H1 (cell line): ENCODE data around the gene BIRC5. TPM values are rescaled to one million over a fixed set of nuclear protein-coding genes. Genes with fewer than 3 reads are reported as not detected.

Experiments used
- CTCF ChIA-PET: fragments of 300-600 bp; sonication (Branson Sonifier 250); formaldehyde crosslinking; loops from one replicate; lab custom pipeline; 2021; ENCODE audit not compliant: partially characterized antibody; lab: Charles Lee
- POLR2A ChIA-PET: fragments of 300-600 bp; sonication (Branson Sonifier 250); formaldehyde crosslinking; loops from one replicate; lab custom pipeline; 2021; ENCODE audit warnings: inconsistent platforms; ENCODE audit not compliant: partially characterized antibody; lab: Charles Lee
- DNase-seq, 2 experiments: peaks; one replicate each; pipeline versions ENCODE4 v3.0.0 to v3.0.0-alpha.2; 2010 to 2022; ENCODE audit warnings: low spot score in 2 of 2, low read depth in 1 of 2, mixed read lengths in 1 of 2
- FAIRE-seq: peaks from 2 replicates; lab custom pipeline; 2011; peaks lifted over from hg19 to GRCh38; lab: Jason Lieb, UNC
- H2AFZ ChIP-seq: 2 replicates; pipeline ENCODE4 v1.8.1; 2012; ENCODE audit warnings: low read length, inconsistent platforms
- H2AK5ac ChIP-seq: 2 replicates; pipeline ENCODE4 v1.6.1; 2013; ENCODE audit warnings: low read depth, low read length
- H2BK120ac ChIP-seq: replicated peaks from 2 replicates; pipeline ENCODE3; 2013; ENCODE audit warnings: low read depth, low read length, inconsistent platforms
- H2BK12ac ChIP-seq: 2 replicates; pipeline ENCODE4 v1.6.1; 2013; ENCODE audit warnings: low read depth, low read length
- H2BK15ac ChIP-seq: 2 replicates; pipeline ENCODE4 v1.6.1; 2013; ENCODE audit warnings: low read length
- H2BK20ac ChIP-seq: 2 replicates; pipeline ENCODE4 v1.6.1; 2013; ENCODE audit warnings: low read length
- H2BK5ac ChIP-seq: 2 replicates; pipeline ENCODE4 v1.6.1; 2013; ENCODE audit warnings: low read depth, low read length
- H3K14ac ChIP-seq: 2 replicates; pipeline ENCODE4 v1.6.1; 2013; ENCODE audit warnings: inconsistent platforms; ENCODE audit not compliant: insufficient read length
- H3K18ac ChIP-seq: 2 replicates; pipeline ENCODE4 v1.6.1; 2013; ENCODE audit warnings: low read length; ENCODE audit errors: extremely low read depth
- H3K23ac ChIP-seq: 2 replicates; pipeline ENCODE4 v1.6.1; 2013; ENCODE audit warnings: inconsistent platforms; ENCODE audit not compliant: insufficient read length
- H3K23me2 ChIP-seq: 2 replicates; pipeline ENCODE4 v1.6.1; 2013; ENCODE audit warnings: low read depth, low read length
- H3K27ac ChIP-seq: 2 replicates; pipeline ENCODE4 v1.6.1; 2011; ENCODE audit warnings: low read depth, low read length, inconsistent platforms
- H3K27me3 ChIP-seq, 4 experiments: replicated peaks in 1 of 4; 1 replicate in 1 of 4; 2 replicates in 3 of 4; pipeline versions ENCODE4 v1.6.1 to v1.8.1; 2011 to 2013; ENCODE audit warnings: low read length in 3 of 4, mild to moderate bottlenecking in 3 of 4, inconsistent platforms in 2 of 4, mixed read lengths in 2 of 4, moderate library complexity in 1 of 4; ENCODE audit not compliant: control insufficient read depth in 3 of 4, insufficient read depth in 3 of 4; ENCODE audit errors: extremely low read depth in 1 of 4
- H3K36me3 ChIP-seq, 4 experiments: 2 replicates each; pipeline versions ENCODE4 v1.6.1 to v1.8.1; 2011 to 2013; ENCODE audit warnings: mild to moderate bottlenecking in 4 of 4, low read length in 3 of 4, moderate library complexity in 2 of 4, control low read depth in 1 of 4, inconsistent platforms in 1 of 4; ENCODE audit not compliant: insufficient read depth in 4 of 4, control insufficient read depth in 2 of 4
- H3K4ac ChIP-seq: replicated peaks from 2 replicates; pipeline ENCODE3; 2013; ENCODE audit warnings: low read length, low read depth, mixed read lengths, inconsistent platforms; ENCODE audit not compliant: insufficient read length
- H3K4me1 ChIP-seq, 4 experiments: replicated peaks in 1 of 4; 1 replicate in 1 of 4; 2 replicates in 3 of 4; pipeline versions ENCODE4 v1.6.1 to v1.8.1; 2011 to 2013; ENCODE audit warnings: low read length in 3 of 4, inconsistent platforms in 2 of 4, mixed read lengths in 1 of 4; ENCODE audit not compliant: insufficient read depth in 4 of 4, control insufficient read depth in 3 of 4
- H3K4me2 ChIP-seq, 2 experiments: 2 replicates each; pipeline versions ENCODE4 v1.6.1 to v1.8.1; 2011 to 2013; ENCODE audit warnings: low read depth in 2 of 2, low read length in 2 of 2, control low read depth in 1 of 2, inconsistent platforms in 1 of 2, mild to moderate bottlenecking in 1 of 2; ENCODE audit not compliant: insufficient read depth in 1 of 2
- H3K4me3 ChIP-seq, 4 experiments: fragments of 200-600, 300-600 bp in 1 of 4; sonication (generic), shearing (Covaris generic), sonication (Bioruptor Twin) in 1 of 4; 2 replicates each; pipeline versions ENCODE4 v1.5.1 to v1.8.1; 2011 to 2016; ENCODE audit warnings: low read length in 4 of 4, low read depth in 3 of 4, control low read depth in 2 of 4, inconsistent platforms in 2 of 4, mild to moderate bottlenecking in 2 of 4, mixed read lengths in 1 of 4, moderate library complexity in 1 of 4; ENCODE audit not compliant: insufficient read depth in 2 of 4; ENCODE audit errors: extremely low read depth in 1 of 4
- H3K56ac ChIP-seq: replicated peaks from 2 replicates; pipeline ENCODE3; 2013; ENCODE audit warnings: low read depth, mild to moderate bottlenecking, mixed read lengths, low read length, inconsistent platforms; ENCODE audit not compliant: insufficient read length
- H3K79me1 ChIP-seq: 2 replicates; pipeline ENCODE4 v1.6.1; 2013; ENCODE audit warnings: low read depth, low read length, control low read depth
- H3K79me2 ChIP-seq, 2 experiments: 2 replicates each; pipeline versions ENCODE4 v1.6.1 to v1.8.1; 2012 to 2013; ENCODE audit warnings: low read length in 2 of 2, mild to moderate bottlenecking in 2 of 2, inconsistent platforms in 1 of 2; ENCODE audit not compliant: insufficient read depth in 2 of 2, control insufficient read depth in 1 of 2
- H3K9ac ChIP-seq, 4 experiments: replicated peaks in 1 of 4; 1 replicate in 1 of 4; 2 replicates in 3 of 4; pipeline versions ENCODE4 v1.6.1 to v1.8.1; 2011 to 2013; ENCODE audit warnings: low read depth in 3 of 4, low read length in 3 of 4, control low read depth in 2 of 4, mild to moderate bottlenecking in 2 of 4, moderate library complexity in 2 of 4, inconsistent platforms in 1 of 4; ENCODE audit errors: extremely low read depth in 1 of 4
- H3K9me3 ChIP-seq, 2 experiments: 2 replicates each; pipeline versions ENCODE4 v1.6.1 to v1.8.1; 2012 to 2013; ENCODE audit warnings: mild to moderate bottlenecking in 2 of 2, moderate library complexity in 2 of 2, control low read depth in 1 of 2, inconsistent platforms in 1 of 2, low read depth in 1 of 2, low read length in 1 of 2, mixed read lengths in 1 of 2; ENCODE audit not compliant: insufficient read depth in 2 of 2
- H4K20me1 ChIP-seq, 2 experiments: replicated peaks in 1 of 2; 2 replicates each; pipeline versions ENCODE3 to v1.8.1; 2011 to 2013; ENCODE audit warnings: inconsistent platforms in 2 of 2, low read length in 2 of 2, mild to moderate bottlenecking in 1 of 2; ENCODE audit not compliant: insufficient read depth in 2 of 2, control insufficient read depth in 1 of 2
- H4K5ac ChIP-seq: 2 replicates; pipeline ENCODE4 v1.6.1; 2013; ENCODE audit warnings: low read length, low read depth, mixed read lengths, inconsistent platforms; ENCODE audit not compliant: insufficient read length
- H4K8ac ChIP-seq: 2 replicates; pipeline ENCODE4 v1.8.0; 2013; ENCODE audit warnings: mild to moderate bottlenecking, moderate library complexity, low read length, inconsistent platforms; ENCODE audit not compliant: insufficient read depth; ENCODE audit errors: extremely low read depth
- H4K91ac ChIP-seq: replicated peaks from 2 replicates; pipeline ENCODE3; 2013; ENCODE audit warnings: low read length, mixed read lengths, inconsistent platforms; ENCODE audit not compliant: insufficient read length
- CBX8 ChIP-seq: fragments of 300-800, 300-1000 bp; sonication (generic); IDR thresholded peaks from 2 replicates; pipeline ENCODE4 v1.7.1; 2016; ENCODE audit warnings: low read depth, low read length, borderline replicate concordance
- CEBPB ChIP-seq: IDR thresholded peaks from 2 replicates; pipeline ENCODE4 v1.6.1; 2012; ENCODE audit warnings: low read depth, low read length
- HDAC2 ChIP-seq, 2 experiments: fragments of 300-600 bp in 1 of 2; sonication (generic) in 1 of 2; IDR thresholded peaks; 2 replicates each; pipeline ENCODE4 v1.6.1; 2011 to 2012; ENCODE audit warnings: low read depth in 2 of 2, low read length in 2 of 2, mild to moderate bottlenecking in 2 of 2, moderate library complexity in 2 of 2, borderline replicate concordance in 1 of 2, inconsistent platforms in 1 of 2
- JUN ChIP-seq: IDR thresholded peaks from 2 replicates; pipeline ENCODE4 v1.6.1; 2011; ENCODE audit warnings: low read depth, mild to moderate bottlenecking, improper control_type of control experiment, low read length
- POU5F1 ChIP-seq: IDR thresholded peaks from 2 replicates; pipeline ENCODE4 v1.6.1; 2011; ENCODE audit warnings: low read depth, mild to moderate bottlenecking, low read length, moderate library complexity
- RBBP5 ChIP-seq: IDR thresholded peaks from 2 replicates; pipeline ENCODE4 v1.7.1; 2012; ENCODE audit warnings: low read depth, mild to moderate bottlenecking, inconsistent platforms, low read length, moderate library complexity, borderline replicate concordance
- WGBS, 2 experiments: shearing (Covaris generic) in 1 of 2; methylation state at CpG; one replicate each; pipeline versions ENCODE4 v1.1.6 to v1.1.7; 2013 to 2015; ENCODE audit warnings: low lambda C conversion rate in 2 of 2, mixed read lengths in 2 of 2, inconsistent platforms in 1 of 2, low coverage in 1 of 2, missing lambda C conversion rate in 1 of 2; ENCODE audit not compliant: insufficient replicate concordance in 2 of 2, insufficient coverage in 1 of 2, insufficient read length in 1 of 2; ENCODE audit errors: extremely low coverage in 1 of 2, missing lambda C conversion rate in 1 of 2; 5-methylcytosine and 5-hydroxymethylcytosine counted together
- polyA plus RNA-seq, 7 experiments: library from polyadenylated mRNA; depleted of rRNA in 3 of 7; stranded (reverse) in 5 of 7; unstranded in 2 of 7; fragments of >200 nt in 5 of 7; fragments of 200-250 nt in 2 of 7; gene quantifications; 1 replicate in 5 of 7; 2 replicates in 1 of 7; 4 replicates in 1 of 7; pipeline versions ENCODE4 v1.2.1 to v1.2.3, GENCODE V29; 2011 to 2013; ENCODE audit warnings: missing spikeins in 2 of 7, mixed read lengths in 2 of 7
- total RNA-seq: library from RNA; stranded (reverse); fragmentation: NEBNext Ultra II Directional; extraction: Animal tissue kit (Norgen Biotek cat#: 25700); gene quantifications from 2 replicates; pipeline ENCODE4 v1.2.1, GENCODE V29; 2021

BIRC5 gene
- total and polyA plus RNA-seq, 2 of the 8 experiments (the other 6 are each of a cell fraction or from before 2014, with no cell fraction given), result 42.2 to 108 TPM

DNA sequence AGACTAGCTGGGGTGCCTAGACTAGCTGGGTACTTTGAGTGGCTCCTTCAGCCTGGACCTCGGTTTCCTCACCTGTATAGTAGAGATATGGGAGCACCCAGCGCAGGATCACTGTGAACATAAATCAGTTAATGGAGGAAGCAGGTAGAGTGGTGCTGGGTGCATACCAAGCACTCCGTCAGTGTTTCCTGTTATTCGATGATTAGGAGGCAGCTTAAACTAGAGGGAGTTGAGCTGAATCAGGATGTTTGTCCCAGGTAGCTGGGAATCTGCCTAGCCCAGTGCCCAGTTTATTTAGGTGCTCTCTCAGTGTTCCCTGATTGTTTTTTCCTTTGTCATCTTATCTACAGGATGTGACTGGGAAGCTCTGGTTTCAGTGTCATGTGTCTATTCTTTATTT is 9.0 kb downstream of the BIRC5 start:
- H4K91ac ChIP-seq, result no peak overlapping the region
- no peak overlapping the region for H2BK120ac ChIP-seq
- no peak overlapping the region for H3K4me2 ChIP-seq
- H3K36me3 ChIP-seq, result peaks cover 13 to 39% (median 28%) of the 10 kb centered on the region in 4 experiments
- FAIRE-seq (no peak), DNase-seq (no peak)
- H3K56ac ChIP-seq, result no peak overlapping the region
- H3K79me1 ChIP-seq, result peaks cover 2% of the 10 kb centered on the region; the same call in 1 of the 2 replicates
- H4K8ac ChIP-seq, result no peak overlapping the region
- no peaks in the 10 kb centered on the region for H3K23me2 ChIP-seq
- no peaks in the 10 kb centered on the region for H3K27me3 ChIP-seq
- 85% methylated on average over 4 of the region's 4 CpGs; no CpG with 5 or more reads in 1 of the 2 experiments for WGBS, 2 experiments
- no peak for TF ChIP-seq CBX8
- TF ChIP-seq POU5F1, result no peak
- no peak for TF ChIP-seq HDAC2 (IDR thresholded peaks at IDR 0.05; ENCODE audit: borderline replicate concordance in 1 of 2, low read depth in 2 of 2, low read length in 2 of 2)
- TF ChIP-seq RBBP5, result no peak
- TF ChIP-seq JUN, result no peak
- TF ChIP-seq CEBPB, result no peak
- no peak overlapping the region for H2BK15ac ChIP-seq
- H2BK12ac ChIP-seq, result no peak overlapping the region
- H3K18ac ChIP-seq, result no peak overlapping the region
- no peak overlapping the region for H3K4ac ChIP-seq
- no peak overlapping the region for H3K4me3 ChIP-seq
- CTCF ChIA-PET, result interaction anchor here (0.5 to 1.7 kb wide), 4 partner anchors 28 to 1646 kb away, joined by 3 to 4 read pairs (median 3); no protein-coding TSS in a partner anchor
- H4K5ac ChIP-seq, result no peak overlapping the region
- H2BK5ac ChIP-seq, result no peak overlapping the region
- peaks cover 0 to 2% of the 10 kb centered on the region in 2 experiments; a peak in 1 of 4 replicates for H3K79me2 ChIP-seq
- H3K23ac ChIP-seq, result no peak overlapping the region
- no peak overlapping the region for H2BK20ac ChIP-seq
- H3K14ac ChIP-seq, result no peak overlapping the region
- H2AFZ ChIP-seq, result no peak overlapping the region
- POLR2A ChIA-PET, result interaction anchor here (1.5 to 1.6 kb wide), 2 partner anchors 9 to 36 kb away, joined by 4 to 5 read pairs; partner anchors contain the start of gene TK1
- H4K20me1 ChIP-seq, result peaks cover 3% of the 10 kb centered on the region in 2 experiments
- H2AK5ac ChIP-seq, result no peak overlapping the region
- no peak overlapping the region for H3K27ac ChIP-seq
- no peaks in the 10 kb centered on the region for H3K9me3 ChIP-seq
- no peak overlapping the region for H3K9ac ChIP-seq
- H3K4me1 ChIP-seq, result peaks cover 0 to 6% (median 2%) of the 10 kb centered on the region in 4 experiments; a peak in 3 of 7 replicates
